ENCODE data around the gene GAB2. TPM values are rescaled to one million over a fixed set of nuclear protein-coding genes. Genes with fewer than 3 reads are reported as not detected.
"Not testable (repeated sequence)": the region's sequence is repeated elsewhere in the genome, so short reads cannot be mapped to it uniquely, and the experiment has no call there.

GAB2 gene, protein sequence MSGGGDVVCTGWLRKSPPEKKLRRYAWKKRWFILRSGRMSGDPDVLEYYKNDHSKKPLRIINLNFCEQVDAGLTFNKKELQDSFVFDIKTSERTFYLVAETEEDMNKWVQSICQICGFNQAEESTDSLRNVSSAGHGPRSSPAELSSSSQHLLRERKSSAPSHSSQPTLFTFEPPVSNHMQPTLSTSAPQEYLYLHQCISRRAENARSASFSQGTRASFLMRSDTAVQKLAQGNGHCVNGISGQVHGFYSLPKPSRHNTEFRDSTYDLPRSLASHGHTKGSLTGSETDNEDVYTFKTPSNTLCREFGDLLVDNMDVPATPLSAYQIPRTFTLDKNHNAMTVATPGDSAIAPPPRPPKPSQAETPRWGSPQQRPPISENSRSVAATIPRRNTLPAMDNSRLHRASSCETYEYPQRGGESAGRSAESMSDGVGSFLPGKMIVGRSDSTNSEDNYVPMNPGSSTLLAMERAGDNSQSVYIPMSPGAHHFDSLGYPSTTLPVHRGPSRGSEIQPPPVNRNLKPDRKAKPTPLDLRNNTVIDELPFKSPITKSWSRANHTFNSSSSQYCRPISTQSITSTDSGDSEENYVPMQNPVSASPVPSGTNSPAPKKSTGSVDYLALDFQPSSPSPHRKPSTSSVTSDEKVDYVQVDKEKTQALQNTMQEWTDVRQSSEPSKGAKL
- 1 to 10 TPM; 7.1 to 7.5 TPM for total RNA-seq

DNA sequence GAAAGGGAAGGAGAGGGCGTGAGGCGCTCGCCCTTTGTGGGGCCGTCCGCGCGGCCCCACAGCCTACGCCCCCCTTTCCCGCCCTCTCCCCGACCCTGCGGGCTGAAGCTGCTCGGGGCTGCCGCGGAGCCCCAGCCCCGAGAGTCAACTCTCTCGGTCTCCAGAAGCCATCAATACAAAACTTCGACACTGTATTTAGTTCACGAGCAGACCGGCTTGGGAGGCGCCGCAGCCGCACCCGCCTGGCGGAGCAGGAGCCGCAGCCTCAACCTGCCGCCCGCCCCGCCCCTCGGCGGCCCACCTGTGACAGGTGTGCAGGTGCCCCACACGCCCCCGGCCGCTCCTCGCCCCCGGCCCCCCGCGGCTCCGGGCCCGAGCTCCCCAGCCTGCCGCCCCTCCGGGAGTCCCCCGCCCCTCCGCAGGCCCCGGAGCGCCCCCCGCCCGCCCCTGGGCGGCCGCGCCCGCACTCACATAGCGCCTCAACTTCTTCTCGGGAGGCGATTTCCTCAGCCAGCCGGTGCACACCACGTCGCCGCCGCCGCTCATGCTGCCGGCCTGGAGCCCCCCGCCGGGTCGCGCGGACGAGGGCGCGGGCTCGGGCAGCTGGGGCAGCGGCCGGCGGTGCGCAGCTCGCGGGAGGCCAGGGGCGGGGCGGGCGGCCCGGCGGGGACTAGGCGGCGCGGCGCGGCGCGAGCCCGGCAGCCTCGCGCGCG is at the start of gene GAB2:
Gene GAB2 (minus strand): TSS at position 646 of the 713 bp plus-strand sequence. CDS start 100 bp downstream, at position 546.
- no peak for DNase-seq
- POLR2A ChIA-PET = interaction anchor here (1.0 to 2.6 kb wide), 9 partner anchors 9 to 423 kb away, joined by 3 to 16 read pairs (median 4); partner anchors contain the start of genes ALG8, INTS4 and NARS2
- H3K27me3 Mint-ChIP-seq = peaks cover 39% of the 10 kb centered on the region
- peak within 1 kb of the TSS; percentile 93 for H3K4me3 Mint-ChIP-seq
- peak; percentile 34 for ATAC-seq (ENCODE audit: low read depth)
- peak within 1 kb of the TSS; percentile 82 for H3K27ac Mint-ChIP-seq
- H3K9me3 Mint-ChIP-seq = no peaks in the 10 kb centered on the region
- no peaks in the 10 kb centered on the region for H3K36me3 Mint-ChIP-seq
- H3K4me1 Mint-ChIP-seq = peaks cover 40% of the 10 kb centered on the region

DNA sequence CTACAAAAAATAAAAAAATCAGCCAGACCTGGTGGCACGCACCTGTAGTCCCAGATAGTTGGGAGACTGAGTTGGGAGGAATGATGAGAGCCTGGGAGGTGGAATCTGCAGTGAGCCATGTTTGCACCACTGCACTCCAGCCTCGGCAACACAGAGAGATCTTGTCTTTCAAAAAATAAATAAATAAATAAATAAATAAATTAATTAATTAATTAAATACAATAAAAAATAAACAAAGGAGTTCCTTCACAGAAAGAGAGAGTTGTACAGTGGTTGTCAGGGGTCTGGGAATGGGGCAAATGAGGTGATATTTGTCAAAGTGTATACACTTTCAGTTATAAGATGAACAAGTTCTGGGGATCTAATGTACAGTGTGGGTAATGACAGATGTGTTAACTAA is 49.8 kb upstream of the GAB2 start:
- Mint-ChIP-seq H3K27ac (no peak overlapping the region), H3K4me1 (peaks cover 21% of the 10 kb centered on the region), H3K9me3 (no peaks in the 10 kb centered on the region), H3K36me3 (peaks cover 24% of the 10 kb centered on the region), H3K4me3 (no peak overlapping the region), H3K27me3 (no peaks in the 10 kb centered on the region)
- DNase-seq (no peak), ATAC-seq (ENCODE audit: low read depth) (no peak)
- POLR2A ChIA-PET = no interaction called here

DNA sequence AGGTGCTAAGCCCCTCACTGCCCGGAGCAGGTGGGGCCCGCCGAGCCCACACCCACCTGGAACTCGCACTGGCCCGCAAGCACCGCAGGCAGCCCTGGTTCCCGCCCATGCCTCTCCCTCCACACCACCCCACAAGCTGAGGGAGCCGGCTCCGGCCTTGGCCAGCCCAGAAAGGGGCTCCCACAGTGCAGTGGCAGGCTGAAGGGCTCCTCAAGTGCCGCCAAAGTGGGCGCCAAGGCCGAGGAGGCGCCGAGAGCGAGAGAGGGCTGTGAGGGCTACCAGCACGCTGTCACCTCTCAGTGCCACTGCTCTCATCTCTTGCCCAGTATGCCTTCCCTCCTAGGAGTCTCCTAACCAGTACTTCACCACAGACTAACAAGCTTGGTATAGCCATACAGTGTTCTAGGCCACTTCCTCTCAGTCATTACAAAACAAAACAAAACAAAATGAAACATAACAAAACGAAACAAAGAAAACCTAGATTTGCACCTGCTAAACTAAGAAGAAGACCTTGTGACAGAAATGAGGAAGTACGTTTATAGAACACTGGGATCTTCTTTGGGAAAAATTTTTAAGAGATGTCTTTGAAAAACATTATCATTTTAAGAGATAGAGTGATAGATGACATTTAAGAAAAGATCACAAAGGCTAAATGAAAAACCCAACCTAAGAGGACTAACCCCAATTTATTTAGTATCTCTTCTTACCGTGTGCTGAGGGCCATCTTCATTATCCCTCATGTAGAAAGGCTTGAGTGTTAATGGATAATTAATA is 47.7 kb upstream of the GAB2 start:
- ATAC-seq (ENCODE audit: low read depth) = peak; percentile 100
- Mint-ChIP-seq H3K9me3 (no peaks in the 10 kb centered on the region), H3K36me3 (peaks cover 25% of the 10 kb centered on the region), H3K27me3 (no peaks in the 10 kb centered on the region), H3K27ac (peak overlapping the region; percentile 91), H3K4me3 (peak overlapping the region; percentile 72), H3K4me1 (peaks cover 23% of the 10 kb centered on the region)
- POLR2A ChIA-PET = interaction anchor here (0.6 to 2.1 kb wide), 5 partner anchors 12 to 174 kb away, joined by 3 to 5 read pairs (median 4); partner anchors contain the start of gene NARS2
- DNase-seq = peak; percentile 68

DNA sequence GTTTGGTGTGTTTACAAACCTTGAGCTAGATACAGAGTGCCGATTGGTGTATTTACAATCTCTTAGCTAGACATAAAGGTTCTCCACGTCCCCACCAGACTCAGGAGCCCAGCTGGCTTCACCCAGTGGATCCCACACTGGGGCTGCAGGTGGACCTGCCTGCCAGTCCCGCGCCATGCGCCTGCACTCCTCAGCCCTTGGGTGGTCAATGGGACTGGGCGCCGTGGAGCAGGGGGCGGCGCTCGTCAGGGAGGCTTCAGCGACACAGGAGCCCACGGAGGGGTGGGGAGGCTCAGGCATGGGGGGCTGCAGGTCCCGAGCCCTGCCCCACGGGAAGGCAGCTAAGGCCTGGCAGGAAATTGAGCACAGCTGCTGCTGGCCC is 47.2 kb upstream of the GAB2 start:
- H3K36me3 Mint-ChIP-seq = peaks cover 29% of the 10 kb centered on the region
- H3K9me3 Mint-ChIP-seq; H3K4me3 Mint-ChIP-seq; H3K27me3 Mint-ChIP-seq; ATAC-seq (ENCODE audit: low read depth); DNase-seq: not testable (repeated sequence)
- H3K4me1 Mint-ChIP-seq = peaks cover 24% of the 10 kb centered on the region
- POLR2A ChIA-PET = interaction anchor here (0.6 to 2.1 kb wide), 4 partner anchors 11 to 173 kb away, joined by 3 to 5 read pairs (median 4); partner anchors contain the start of gene NARS2
- peak overlapping the region; percentile 91 for H3K27ac Mint-ChIP-seq

DNA sequence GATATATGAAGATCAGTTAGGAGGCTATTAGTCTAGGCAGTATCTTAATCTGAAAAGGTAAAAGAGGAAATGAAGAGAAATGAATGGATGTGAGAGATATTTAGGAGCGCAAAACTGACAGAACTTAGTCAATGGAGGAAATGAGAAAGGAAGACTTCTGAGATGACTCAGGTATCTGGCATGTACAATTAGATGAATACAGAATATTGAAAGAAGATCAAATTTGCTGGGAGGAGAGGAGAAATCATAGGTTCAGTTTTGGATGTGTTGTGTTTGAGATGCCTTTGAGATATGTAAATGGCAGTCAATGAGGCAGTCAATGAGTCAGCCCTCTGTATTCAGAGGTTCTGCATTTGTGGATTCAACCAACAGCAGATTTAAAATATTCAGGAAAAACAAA is 42.9 kb upstream of the GAB2 start:
- POLR2A ChIA-PET = no interaction called here
- ATAC-seq (ENCODE audit: low read depth) (no peak), DNase-seq (no peak)
- H3K27me3 Mint-ChIP-seq = no peaks in the 10 kb centered on the region
- H3K9me3 Mint-ChIP-seq = peaks cover 2% of the 10 kb centered on the region
- H3K36me3 Mint-ChIP-seq = peaks cover 31% of the 10 kb centered on the region
- peaks cover 19% of the 10 kb centered on the region for H3K4me1 Mint-ChIP-seq
- H3K27ac Mint-ChIP-seq = no peak overlapping the region
- H3K4me3 Mint-ChIP-seq = no peak overlapping the region

DNA sequence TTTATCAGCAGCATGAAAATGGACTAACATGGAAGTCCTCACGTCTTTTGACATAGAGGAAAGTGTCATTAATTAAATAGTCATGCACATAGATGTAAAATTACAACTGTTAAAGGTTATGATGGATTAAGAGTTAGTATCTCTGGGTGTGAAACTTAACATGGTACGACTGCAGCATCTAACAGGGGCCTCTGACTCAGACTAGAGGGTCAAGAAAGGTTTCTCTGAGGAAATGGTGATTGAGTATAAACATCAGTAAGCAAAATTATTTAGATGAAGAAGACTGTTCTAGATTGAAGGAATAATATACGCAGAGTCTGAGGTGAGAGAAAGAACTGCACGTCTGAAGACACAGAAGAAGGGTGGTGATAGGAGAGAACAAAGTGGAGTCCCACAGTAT is 42.1 kb upstream of the GAB2 start:
- Mint-ChIP-seq H3K4me1 (peaks cover 16% of the 10 kb centered on the region), H3K9me3 (peaks cover 2% of the 10 kb centered on the region), H3K4me3 (no peak overlapping the region), H3K27ac (no peak overlapping the region), H3K36me3 (peaks cover 30% of the 10 kb centered on the region), H3K27me3 (no peaks in the 10 kb centered on the region)
- no peak for ATAC-seq (ENCODE audit: low read depth)
- DNase-seq = no peak
- POLR2A ChIA-PET = no interaction called here

DNA sequence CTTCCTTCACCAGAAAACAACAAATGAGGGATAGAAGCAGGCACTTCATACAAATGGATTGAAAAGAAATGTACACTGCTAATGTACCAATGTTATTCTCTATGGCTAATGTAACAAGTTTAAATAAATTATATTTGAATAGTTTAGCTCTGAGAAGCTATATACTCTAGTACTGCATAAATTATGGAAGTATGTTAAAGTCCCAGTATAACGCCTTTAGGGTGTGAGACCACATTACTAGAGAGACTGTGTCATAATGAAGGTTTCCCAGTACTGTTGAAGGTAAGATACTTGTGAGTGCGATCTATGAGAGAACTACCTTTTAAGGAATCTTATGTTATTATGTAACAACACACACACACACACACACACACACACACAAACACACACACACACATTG is 39.8 kb upstream of the GAB2 start:
- POLR2A ChIA-PET = no interaction called here
- no peak overlapping the region for H3K4me3 Mint-ChIP-seq
- H3K27ac Mint-ChIP-seq = no peak overlapping the region
- H3K9me3 Mint-ChIP-seq = peaks cover 2% of the 10 kb centered on the region
- ATAC-seq (ENCODE audit: low read depth) (no peak), DNase-seq (no peak)
- peaks cover 30% of the 10 kb centered on the region for H3K36me3 Mint-ChIP-seq
- peaks cover 22% of the 10 kb centered on the region for H3K4me1 Mint-ChIP-seq
- H3K27me3 Mint-ChIP-seq = no peaks in the 10 kb centered on the region

DNA sequence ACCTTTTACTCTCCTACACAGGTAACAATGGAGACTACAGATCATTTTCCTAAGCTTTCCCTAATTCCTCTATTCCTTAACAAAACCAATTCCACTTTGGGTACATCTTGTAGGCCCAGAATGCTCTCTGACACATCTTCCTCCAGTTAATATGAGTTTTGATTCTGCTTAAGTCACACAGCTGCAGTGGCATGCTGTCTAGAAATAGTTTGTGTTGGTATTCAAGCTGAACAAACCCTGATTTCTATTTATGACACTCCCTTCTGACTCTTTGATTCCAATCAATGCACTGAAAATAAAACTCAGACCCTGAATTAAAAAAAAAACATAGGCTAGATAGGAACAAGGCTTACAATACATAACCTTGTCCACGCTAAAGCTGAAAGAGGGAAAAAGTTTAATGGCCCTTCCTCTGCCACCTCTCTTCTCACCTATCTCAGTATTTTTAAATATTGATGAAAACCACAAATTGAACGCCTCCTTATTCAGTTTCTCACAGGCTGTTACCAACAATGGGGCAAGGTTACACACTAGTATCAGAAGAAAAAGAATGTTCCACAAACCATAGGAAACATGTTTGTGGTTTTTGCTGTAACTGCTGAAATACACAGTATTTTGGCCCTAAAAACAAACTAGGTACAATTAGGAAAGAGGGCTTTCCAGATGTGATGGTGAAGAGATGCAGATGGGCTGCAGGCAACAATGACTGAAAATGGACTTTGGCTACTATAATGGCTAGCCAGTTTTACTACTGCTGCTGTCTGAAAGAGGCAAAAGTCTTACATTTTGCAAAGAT is 35.7 kb upstream of the GAB2 start:
- DNase-seq (no peak), ATAC-seq (ENCODE audit: low read depth) (peak; percentile 39)
- peak overlapping the region; percentile 22 for H3K4me3 Mint-ChIP-seq
- H3K27ac Mint-ChIP-seq = peak overlapping the region; percentile 3
- POLR2A ChIA-PET = interaction anchor here (0.7 kb wide), 1 partner anchor 12 kb away, joined by 3 read pairs; no protein-coding TSS in a partner anchor
- peaks cover 17% of the 10 kb centered on the region for H3K4me1 Mint-ChIP-seq
- peaks cover 15% of the 10 kb centered on the region for H3K36me3 Mint-ChIP-seq
- no peaks in the 10 kb centered on the region for H3K27me3 Mint-ChIP-seq
- no peaks in the 10 kb centered on the region for H3K9me3 Mint-ChIP-seq

DNA sequence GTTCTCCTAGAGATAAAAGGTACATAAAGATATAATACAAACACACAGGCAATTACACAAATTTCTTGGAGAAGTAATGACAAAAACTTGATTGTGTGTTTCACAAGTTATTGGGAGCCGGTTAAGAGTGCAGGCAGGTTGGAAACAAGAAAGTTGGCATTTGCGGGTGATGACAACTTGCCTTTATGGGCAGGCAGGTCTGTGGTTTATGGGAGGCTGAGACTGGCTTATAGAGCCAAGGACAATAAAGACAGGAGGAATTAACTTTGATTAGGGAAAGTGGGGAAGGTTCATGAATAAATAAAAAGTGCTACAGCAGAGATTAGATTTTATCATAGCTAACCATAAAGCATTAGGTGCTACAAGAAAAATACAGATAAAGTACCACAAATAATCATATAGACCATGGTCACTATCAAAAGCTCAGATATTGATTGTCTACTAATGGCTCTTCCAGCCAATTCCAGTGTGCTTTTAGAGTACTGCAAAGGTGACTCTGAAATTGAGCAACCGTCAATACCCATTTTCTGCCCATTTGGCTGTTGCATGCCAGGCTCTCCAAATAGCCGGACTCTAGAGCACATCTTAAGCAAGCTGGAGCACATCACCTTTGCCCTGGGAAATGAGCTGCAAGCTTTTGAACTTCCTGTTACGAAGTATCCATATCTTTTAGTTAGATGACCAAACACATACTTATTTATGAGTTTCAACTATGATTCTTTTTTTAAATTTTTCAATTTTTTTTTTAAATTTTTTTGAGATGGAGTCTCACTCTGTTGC is 33.9 kb upstream of the GAB2 start:
- Mint-ChIP-seq H3K27ac (no peak overlapping the region), H3K9me3 (no peaks in the 10 kb centered on the region), H3K36me3 (peaks cover 12% of the 10 kb centered on the region), H3K27me3 (no peaks in the 10 kb centered on the region), H3K4me3 (no peak overlapping the region), H3K4me1 (peaks cover 14% of the 10 kb centered on the region)
- DNase-seq (no peak), ATAC-seq (ENCODE audit: low read depth) (no peak)
- POLR2A ChIA-PET = no interaction called here

DNA sequence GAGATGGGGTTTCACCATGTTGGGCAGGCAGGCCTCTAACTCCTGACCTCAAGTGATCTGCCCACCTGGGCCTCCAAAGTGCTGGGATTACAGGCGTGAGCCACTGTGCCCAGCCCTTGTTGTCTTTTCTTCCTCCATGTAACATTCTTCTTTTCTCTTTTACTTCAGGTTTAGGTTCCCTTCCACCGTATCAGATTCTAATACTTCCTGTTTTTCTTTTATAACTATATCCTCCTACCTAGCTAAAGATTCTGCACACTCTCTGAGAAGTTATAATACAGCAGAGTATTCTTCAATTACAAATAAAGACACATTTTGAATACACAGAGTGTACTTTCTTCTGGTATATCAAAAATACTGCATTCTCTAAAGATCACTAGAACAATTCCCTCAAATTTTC is 33.2 kb upstream of the GAB2 start:
- Mint-ChIP-seq H3K27ac (no peak overlapping the region), H3K4me1 (peaks cover 14% of the 10 kb centered on the region), H3K4me3 (no peak overlapping the region), H3K9me3 (no peaks in the 10 kb centered on the region), H3K36me3 (peaks cover 12% of the 10 kb centered on the region), H3K27me3 (no peaks in the 10 kb centered on the region)
- no peak for DNase-seq
- ATAC-seq (ENCODE audit: low read depth) = no peak
- POLR2A ChIA-PET = no interaction called here

DNA sequence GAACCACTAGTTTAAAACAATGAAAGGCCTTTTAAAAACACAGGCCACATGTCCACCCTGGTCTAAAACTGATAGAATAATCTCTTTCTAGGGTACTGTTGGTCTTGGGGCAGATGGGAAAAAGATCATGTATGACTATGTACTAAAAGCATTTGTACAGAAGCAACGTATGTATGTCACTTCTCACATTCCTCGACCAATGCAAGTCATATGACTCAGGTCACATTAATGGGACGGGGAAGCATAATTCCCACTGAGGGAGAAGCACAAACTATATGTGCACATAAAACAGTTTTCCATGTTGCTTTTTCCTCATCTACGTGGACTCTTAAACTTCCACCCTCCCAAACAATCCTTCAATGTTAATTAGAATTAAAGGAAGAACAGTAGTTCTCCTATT is 32.2 kb upstream of the GAB2 start:
- no peak overlapping the region for H3K27ac Mint-ChIP-seq
- POLR2A ChIA-PET = no interaction called here
- no peak for ATAC-seq (ENCODE audit: low read depth)
- H3K4me1 Mint-ChIP-seq = peaks cover 14% of the 10 kb centered on the region
- H3K9me3 Mint-ChIP-seq = no peaks in the 10 kb centered on the region
- no peaks in the 10 kb centered on the region for H3K27me3 Mint-ChIP-seq
- DNase-seq = no peak
- H3K36me3 Mint-ChIP-seq = peaks cover 10% of the 10 kb centered on the region
- no peak overlapping the region for H3K4me3 Mint-ChIP-seq

DNA sequence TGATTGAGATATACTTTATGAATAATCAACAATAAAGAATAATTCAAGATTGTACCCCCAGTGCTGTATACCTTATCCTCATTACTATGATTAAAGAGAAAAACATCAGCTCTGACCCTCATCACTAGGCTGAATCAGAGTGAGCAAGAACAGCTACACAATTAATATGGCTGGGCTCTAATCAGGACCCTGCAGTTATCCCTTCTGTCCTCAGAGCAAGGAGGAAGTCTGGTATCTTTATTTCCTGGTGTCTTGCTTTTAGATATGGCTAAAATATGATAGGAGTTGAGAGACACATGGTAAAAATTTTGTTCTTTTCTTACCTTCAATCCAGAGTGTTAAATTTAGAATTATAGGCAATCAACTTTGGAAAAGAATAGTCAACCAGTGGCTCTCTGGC is 28.6 kb upstream of the GAB2 start:
- H3K27ac Mint-ChIP-seq = no peak overlapping the region

More for the DNA sequence above, 28.6 kb upstream of the GAB2 start:
- DNase-seq = no peak
- Mint-ChIP-seq H3K36me3 (peaks cover 5% of the 10 kb centered on the region), H3K27me3 (no peaks in the 10 kb centered on the region), H3K9me3 (no peaks in the 10 kb centered on the region), H3K4me3 (no peak overlapping the region), H3K4me1 (no peaks in the 10 kb centered on the region)
- no peak for ATAC-seq (ENCODE audit: low read depth)
- POLR2A ChIA-PET = interaction anchor here (0.6 kb wide), 1 partner anchor 30 kb away, joined by 3 read pairs; no protein-coding TSS in a partner anchor

All from activated naive CD8-positive, alpha-beta T cell treated with anti-CD3 and anti-CD28 coated beads, Interleukin-2, amount 10 ng/mL, durations not matched to agents 7 days and 5 days (primary cell).